OCI-LY1 (cell line): ENCODE measurements around the gene PUM2.

Source experiments
- H2AFZ ChIP-seq: fragments of 200-600 bp; sonication (generic), shearing (Covaris generic); 2 replicates; pipeline ENCODE4 v1.6.0; 2014; ENCODE audit warnings: antibody characterized with exemption, mild to moderate bottlenecking, low read length
- H3F3A ChIP-seq: fragments of 200-600 bp; sonication (generic), shearing (Covaris generic); 2 replicates; pipeline ENCODE4 v1.6.0; 2014; ENCODE audit warnings: mild to moderate bottlenecking, antibody characterized with exemption, low read length, moderate library complexity; ENCODE audit not compliant: insufficient read depth
- H3K27ac ChIP-seq: fragments of 200-600 bp; sonication (generic); 2 replicates; pipeline ENCODE4 v1.5.1; 2014; ENCODE audit warnings: low read length, mixed run types, mild to moderate bottlenecking, low read depth; ENCODE audit not compliant: poor library complexity, severe bottlenecking
- H3K27me3 ChIP-seq: fragments of 200-600 bp; sonication (generic); 2 replicates; pipeline ENCODE4 v1.6.0; 2014; ENCODE audit warnings: antibody characterized with exemption, mild to moderate bottlenecking, low read length, moderate library complexity; ENCODE audit not compliant: insufficient read depth
- H3K36me3 ChIP-seq: fragments of 200-600 bp; sonication (generic); 2 replicates; pipeline ENCODE4 v1.6.1; 2014; ENCODE audit warnings: mild to moderate bottlenecking, antibody characterized with exemption, low read length, moderate library complexity, mixed read lengths; ENCODE audit not compliant: insufficient read depth
- H3K4me1 ChIP-seq: fragments of 200-600 bp; sonication (generic); 2 replicates; pipeline ENCODE4 v1.5.1; 2014; ENCODE audit warnings: mild to moderate bottlenecking, low read length, moderate library complexity; ENCODE audit not compliant: insufficient read depth, severe bottlenecking
- H3K4me2 ChIP-seq: fragments of 200-600 bp; sonication (generic), shearing (Covaris generic); 2 replicates; pipeline ENCODE4 v1.6.1; 2014; ENCODE audit warnings: low read length
- H3K4me3 ChIP-seq: fragments of 200-600 bp; sonication (generic); 2 replicates; pipeline ENCODE4 v1.5.1; 2014; ENCODE audit warnings: low read length, low read depth, mild to moderate bottlenecking, mixed read lengths; ENCODE audit not compliant: poor library complexity, severe bottlenecking
- H3K79me2 ChIP-seq: fragments of 200-600 bp; shearing (Covaris generic); 2 replicates; pipeline ENCODE4 v1.6.1; 2016; ENCODE audit warnings: mixed run types, low read length, mixed read lengths; ENCODE audit not compliant: insufficient read depth
- H3K9ac ChIP-seq: fragments of 200-600 bp; sonication (generic), shearing (Covaris generic); 2 replicates; pipeline ENCODE4 v1.6.1; 2014; ENCODE audit warnings: mild to moderate bottlenecking, low read length, mixed read lengths
- H3K9me2 ChIP-seq: fragments of 200-600 bp; sonication (generic), shearing (Covaris generic); 2 replicates; pipeline ENCODE4 v1.6.1; 2014; ENCODE audit warnings: low read depth, mild to moderate bottlenecking, low read length, mixed read lengths
- H3K9me3 ChIP-seq: fragments of 200-600 bp; shearing (Covaris generic); 2 replicates; pipeline ENCODE4 v1.6.1; 2014; ENCODE audit warnings: low read length, mixed read lengths
- H4K20me1 ChIP-seq: fragments of 200-600 bp; sonication (generic), shearing (Covaris generic); 2 replicates; pipeline ENCODE4 v1.6.0; 2016; ENCODE audit warnings: mild to moderate bottlenecking, low read length; ENCODE audit not compliant: insufficient read depth
- CTCF ChIP-seq: fragments of 200-600 bp; sonication (generic), shearing (Covaris generic); IDR thresholded peaks from 2 replicates; pipeline ENCODE4 v1.5.1; 2017; ENCODE audit warnings: mild to moderate bottlenecking, antibody characterized with exemption, low read length, moderate library complexity, mixed read lengths
- EZH2 ChIP-seq: fragments of 200-600 bp; sonication (generic), shearing (Covaris generic); IDR thresholded peaks from 2 replicates; pipeline ENCODE4 v1.8.0; 2017; ENCODE audit warnings: borderline replicate concordance, mixed run types, mild to moderate bottlenecking, antibody characterized with exemption, low read length, moderate library complexity, mixed read lengths

PUM2 gene

GRCh38 chr2:20365249-20365817 lies 14.7 kb upstream of the PUM2 start:
- H3K79me2 ChIP-seq, result no peaks in the 10 kb centered on the region
- H3K27me3 ChIP-seq, result peaks cover 4% of the 10 kb centered on the region; the same call in 1 of the 2 replicates
- H3F3A ChIP-seq, result no peaks in the 10 kb centered on the region
- no peaks in the 10 kb centered on the region for H3K9me2 ChIP-seq
- H3K36me3 ChIP-seq, result no peaks in the 10 kb centered on the region; the same call in 1 of the 2 replicates
- H3K9ac ChIP-seq, result no peak overlapping the region
- no peak overlapping the region for H3K27ac ChIP-seq
- no peak for TF ChIP-seq EZH2
- no peaks in the 10 kb centered on the region for H4K20me1 ChIP-seq
- no peak overlapping the region for H3K4me2 ChIP-seq
- no peaks in the 10 kb centered on the region for H3K4me1 ChIP-seq
- H3K4me3 ChIP-seq, result no peak overlapping the region
- no peak overlapping the region for H2AFZ ChIP-seq
- no peaks in the 10 kb centered on the region for H3K9me3 ChIP-seq

- H3K79me2 ChIP-seq, result no peaks in the 10 kb centered on the region
- no peaks in the 10 kb centered on the region for H3K9me3 ChIP-seq
- no peak overlapping the region for H3K4me3 ChIP-seq
- no peak overlapping the region for H2AFZ ChIP-seq
- no peaks in the 10 kb centered on the region; the same call in 1 of the 2 replicates for H3K27me3 ChIP-seq
- H3K4me1 ChIP-seq, result no peaks in the 10 kb centered on the region
- H3K9ac ChIP-seq, result no peak overlapping the region
- H3K9me2 ChIP-seq, result no peaks in the 10 kb centered on the region
- H3K27ac ChIP-seq, result no peak overlapping the region
- H4K20me1 ChIP-seq, result no peaks in the 10 kb centered on the region
- H3F3A ChIP-seq, result no peaks in the 10 kb centered on the region
- H3K36me3 ChIP-seq, result no peaks in the 10 kb centered on the region; the same call in 1 of the 2 replicates
- no peak overlapping the region for H3K4me2 ChIP-seq
- no peak for TF ChIP-seq EZH2
- no peak for TF ChIP-seq CTCF
Measured at GRCh38 chr2:20363578-20363977, 12.9 kb upstream of the PUM2 start.

- Histone ChIP-seq H3K79me2 (no peaks in the 10 kb centered on the region), H3K36me3 (no peaks in the 10 kb centered on the region; the same call in 1 of the 2 replicates), H3K4me3 (no peak overlapping the region), H2AFZ (no peak overlapping the region), H3K9ac (no peak overlapping the region), H3K9me3 (no peaks in the 10 kb centered on the region), H3K4me1 (no peaks in the 10 kb centered on the region), H4K20me1 (no peaks in the 10 kb centered on the region), H3K27ac (no peak overlapping the region), H3K9me2 (no peaks in the 10 kb centered on the region), H3K4me2 (no peak overlapping the region), H3K27me3 (no peaks in the 10 kb centered on the region; the same call in 1 of the 2 replicates), H3F3A (no peaks in the 10 kb centered on the region)
- no peak for TF ChIP-seq EZH2
- no peak for TF ChIP-seq CTCF
Measured at GRCh38 chr2:20362701-20363435, 12.2 kb upstream of the PUM2 start.
